ENCODE data around the gene KIF2C. TPM values are rescaled to one million over a fixed set of nuclear protein-coding genes. Genes with fewer than 3 reads are reported as not detected.

KIF2C gene
- total RNA-seq, 4 donors from 2014 or later = 0.38 to 2.0 (median 1.7) TPM; not detected in 1

GRCh38 chr1:44785501-44786137 is 46.0 kb downstream of the KIF2C start:
- TF ChIP-seq CTCF (IDR thresholded peaks at IDR 0.05; ENCODE audit: low read depth) = no peak

GRCh38 chr1:44786138-44786840 is 46.7 kb downstream of the KIF2C start:
- no peak for TF ChIP-seq CTCF (IDR thresholded peaks at IDR 0.05; ENCODE audit: low read depth)

GRCh38 chr1:44786841-44787426 is 47.3 kb downstream of the KIF2C start:
- TF ChIP-seq CTCF (IDR thresholded peaks at IDR 0.05; ENCODE audit: low read depth) = no peak

- TF ChIP-seq CTCF (IDR thresholded peaks at IDR 0.05; ENCODE audit: low read depth) = no peak
Observed at GRCh38 chr1:44787506-44787905, 47.9 kb downstream of the KIF2C start.

- no peak for TF ChIP-seq CTCF (IDR thresholded peaks at IDR 0.05; ENCODE audit: low read depth)
Observed at GRCh38 chr1:44788120-44788860, 48.7 kb downstream of the KIF2C start, which contains the start of gene BEST4. TSS of gene BEST4 (minus strand) at chr1:44788170. CDS start at chr1:44787705, 465 bp downstream.

- TF ChIP-seq CTCF (IDR thresholded peaks at IDR 0.05; ENCODE audit: low read depth) = no peak
Observed at GRCh38 chr1:44790968-44791801, 51.5 kb downstream of the KIF2C start.
